Measurements from ENCODE around the gene ZNF331.

GRCh38 chr19:53506728-53507127 is 31.2 kb upstream of the ZNF331 start:
- TF ChIP-seq CTCF (IDR thresholded peaks at IDR 0.05; ENCODE audit: low read length) (no peak), EZH2 (IDR thresholded peaks at IDR 0.05; ENCODE audit: borderline replicate concordance, low read length) (no peak)
